ENCODE measurements around the gene FARP2. TPM values are rescaled to one million over a fixed set of nuclear protein-coding genes. Genes with fewer than 3 reads are reported as not detected.

Gene FARP2
- total and polyA plus RNA-seq, 2 of the 4 experiments (the other 2 are of a cell fraction) = 17.1 to 30.8 TPM

DNA sequence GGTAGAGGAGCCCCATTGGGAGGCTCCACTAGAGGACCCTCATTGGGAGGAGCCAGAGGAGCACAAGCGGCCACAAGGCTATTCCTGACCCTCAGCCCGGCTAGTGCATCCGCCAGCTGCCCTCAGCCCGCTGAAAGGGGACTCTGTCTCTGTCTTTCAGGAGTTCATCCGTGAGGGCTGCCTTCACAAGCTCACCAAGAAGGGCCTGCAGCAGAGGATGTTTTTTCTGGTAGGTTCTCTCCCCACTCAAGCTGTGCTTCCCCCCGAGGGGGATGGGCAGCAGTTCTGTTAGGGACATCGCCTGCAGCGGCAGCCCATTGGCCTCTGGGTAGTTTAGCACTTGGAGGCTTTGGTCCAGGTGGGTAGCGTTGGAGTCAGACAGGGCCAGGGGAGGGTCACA, 127.2 kb downstream of the FARP2 start:
- no peak overlapping the region for H4K8ac ChIP-seq (ENCODE audit: low read depth in 2 of 2, low read length in 2 of 2)
- no peaks in the 10 kb centered on the region for H3K79me1 ChIP-seq (ENCODE audit: low read depth in 1 of 2, low read length in 2 of 2)
- ChIA-PET POLR2A (ENCODE audit: unreplicated experiment) (no interaction called here), CTCF (no interaction called here)
- H3K36me3 ChIP-seq (ENCODE audit: control insufficient read depth, insufficient read depth, low read length) = peaks cover 1% of the 10 kb centered on the region; the same call in 1 of the 2 replicates
- H3K4me1 ChIP-seq (ENCODE audit: control insufficient read depth, insufficient read depth, low read length) = no peaks in the 10 kb centered on the region
- peaks cover 8% of the 10 kb centered on the region; the same call in 1 of the 2 replicates for H3K9me1 ChIP-seq (ENCODE audit: insufficient read depth, low read length)
- no peak overlapping the region for H3K4ac ChIP-seq (ENCODE audit: low read depth, low read length)
- no peak for TF ChIP-seq CEBPB (IDR thresholded peaks at IDR 0.05; ENCODE audit: low read depth, low read length)
- TF ChIP-seq NFE2L2 (IDR thresholded peaks at IDR 0.05; ENCODE audit: low read depth, low read length) = no peak
- no peak for TF ChIP-seq RCOR1 (IDR thresholded peaks at IDR 0.05; ENCODE audit: insufficient replicate concordance, low read length)
- no peak for TF ChIP-seq RAD21 (IDR thresholded peaks at IDR 0.05; ENCODE audit: low read length)
- TF ChIP-seq, protein P1, sequence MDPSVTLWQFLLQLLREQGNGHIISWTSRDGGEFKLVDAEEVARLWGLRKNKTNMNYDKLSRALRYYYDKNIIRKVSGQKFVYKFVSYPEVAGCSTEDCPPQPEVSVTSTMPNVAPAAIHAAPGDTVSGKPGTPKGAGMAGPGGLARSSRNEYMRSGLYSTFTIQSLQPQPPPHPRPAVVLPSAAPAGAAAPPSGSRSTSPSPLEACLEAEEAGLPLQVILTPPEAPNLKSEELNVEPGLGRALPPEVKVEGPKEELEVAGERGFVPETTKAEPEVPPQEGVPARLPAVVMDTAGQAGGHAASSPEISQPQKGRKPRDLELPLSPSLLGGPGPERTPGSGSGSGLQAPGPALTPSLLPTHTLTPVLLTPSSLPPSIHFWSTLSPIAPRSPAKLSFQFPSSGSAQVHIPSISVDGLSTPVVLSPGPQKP (IDR thresholded peaks at IDR 0.05; ENCODE audit: borderline replicate concordance, low read depth, low read length) = no peak
- TF ChIP-seq MAZ (IDR thresholded peaks at IDR 0.05; ENCODE audit: borderline replicate concordance, low read depth, low read length) = no peak
- no peak for TF ChIP-seq RFX5 (IDR thresholded peaks at IDR 0.05; ENCODE audit: low read depth, low read length)
- no peak for TF ChIP-seq POLR2A (IDR thresholded peaks at IDR 0.05; ENCODE audit: low read depth, low read length)
- TF ChIP-seq MXI1 (IDR thresholded peaks at IDR 0.05; ENCODE audit: borderline replicate concordance, low read depth, low read length) = no peak
- TF ChIP-seq SMC3 (IDR thresholded peaks at IDR 0.05; ENCODE audit: low read depth, low read length) = no peak
- TF ChIP-seq MAFK (IDR thresholded peaks at IDR 0.05; ENCODE audit: low read depth, low read length) = no peak
- TF ChIP-seq FOS (IDR thresholded peaks at IDR 0.05; ENCODE audit: low read depth, low read length) = no peak
- no peak for TF ChIP-seq BHLHE40 (IDR thresholded peaks at IDR 0.05; ENCODE audit: low read depth, low read length)
- TF ChIP-seq, protein P2, sequence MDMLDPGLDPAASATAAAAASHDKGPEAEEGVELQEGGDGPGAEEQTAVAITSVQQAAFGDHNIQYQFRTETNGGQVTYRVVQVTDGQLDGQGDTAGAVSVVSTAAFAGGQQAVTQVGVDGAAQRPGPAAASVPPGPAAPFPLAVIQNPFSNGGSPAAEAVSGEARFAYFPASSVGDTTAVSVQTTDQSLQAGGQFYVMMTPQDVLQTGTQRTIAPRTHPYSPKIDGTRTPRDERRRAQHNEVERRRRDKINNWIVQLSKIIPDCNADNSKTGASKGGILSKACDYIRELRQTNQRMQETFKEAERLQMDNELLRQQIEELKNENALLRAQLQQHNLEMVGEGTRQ (IDR thresholded peaks at IDR 0.05; ENCODE audit: low read depth, low read length) = no peak
- no peak for TF ChIP-seq CHD1 (IDR thresholded peaks at IDR 0.05; ENCODE audit: low read depth, low read length)
- TF ChIP-seq, protein P3, sequence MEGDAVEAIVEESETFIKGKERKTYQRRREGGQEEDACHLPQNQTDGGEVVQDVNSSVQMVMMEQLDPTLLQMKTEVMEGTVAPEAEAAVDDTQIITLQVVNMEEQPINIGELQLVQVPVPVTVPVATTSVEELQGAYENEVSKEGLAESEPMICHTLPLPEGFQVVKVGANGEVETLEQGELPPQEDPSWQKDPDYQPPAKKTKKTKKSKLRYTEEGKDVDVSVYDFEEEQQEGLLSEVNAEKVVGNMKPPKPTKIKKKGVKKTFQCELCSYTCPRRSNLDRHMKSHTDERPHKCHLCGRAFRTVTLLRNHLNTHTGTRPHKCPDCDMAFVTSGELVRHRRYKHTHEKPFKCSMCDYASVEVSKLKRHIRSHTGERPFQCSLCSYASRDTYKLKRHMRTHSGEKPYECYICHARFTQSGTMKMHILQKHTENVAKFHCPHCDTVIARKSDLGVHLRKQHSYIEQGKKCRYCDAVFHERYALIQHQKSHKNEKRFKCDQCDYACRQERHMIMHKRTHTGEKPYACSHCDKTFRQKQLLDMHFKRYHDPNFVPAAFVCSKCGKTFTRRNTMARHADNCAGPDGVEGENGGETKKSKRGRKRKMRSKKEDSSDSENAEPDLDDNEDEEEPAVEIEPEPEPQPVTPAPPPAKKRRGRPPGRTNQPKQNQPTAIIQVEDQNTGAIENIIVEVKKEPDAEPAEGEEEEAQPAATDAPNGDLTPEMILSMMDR (conservative IDR thresholded peaks at IDR 0.05; ENCODE audit: low read depth, low read length) = no peak
- no peak overlapping the region for H4K5ac ChIP-seq (ENCODE audit: low read depth, low read length)
- H2BK15ac ChIP-seq (ENCODE audit: low read depth, low read length) = no peak overlapping the region
- no peak overlapping the region for H2AK5ac ChIP-seq (ENCODE audit: low read depth, low read length)
- no peak overlapping the region for H2AFZ ChIP-seq (replicated peaks; ENCODE audit: low read length, poor library complexity)
- dilution Hi-C loops (cut with HindIII; ENCODE audit: low sequenced_read_pairs, unreplicated experiment) (no loop called here), in situ Hi-C loops (cut with MboI; ENCODE audit: low sequenced_read_pairs) (no loop called here), intact Hi-C loops (cut with micrococcal nuclease) (no loop called here)
- no peak overlapping the region for H3K27ac ChIP-seq (ENCODE audit: insufficient read depth, low read length)
- H3K9ac ChIP-seq (ENCODE audit: low read depth, low read length) = no peak overlapping the region
- H2BK20ac ChIP-seq (ENCODE audit: low read depth, low read length) = no peak overlapping the region
- DNase-seq = no peak
- 100% methylated on average over 1 of the region's 9 CpGs; no CpG with 5 or more reads in 1 of the 2 experiments for WGBS, 2 experiments (ENCODE audit: extremely low coverage in 2 of 2, insufficient read length in 1 of 2)
- no peaks in the 10 kb centered on the region for H4K20me1 ChIP-seq (ENCODE audit: insufficient read depth, low read length)
- no peak overlapping the region for H2BK5ac ChIP-seq (ENCODE audit: low read depth, low read length, poor library complexity, severe bottlenecking)
- BruUV-seq (replicated peaks) = no TSS peak
- no peak overlapping the region for H3K14ac ChIP-seq (replicated peaks; ENCODE audit: low read depth, low read length)
- no peaks in the 10 kb centered on the region for H3K27me3 ChIP-seq (ENCODE audit: control insufficient read depth, insufficient read depth, low read length)
- no peak overlapping the region for H3K18ac ChIP-seq (ENCODE audit: low read depth, low read length)
- H3K4me3 ChIP-seq (ENCODE audit: insufficient read depth, low read depth, low read length) = no peak overlapping the region
- ATAC-seq (ENCODE audit: low read depth) = no peak
- no peak overlapping the region for H4K91ac ChIP-seq (ENCODE audit: insufficient read depth, low read depth, low read length)
- no peak overlapping the region for H2AK9ac ChIP-seq (replicated peaks; ENCODE audit: low read depth, low read length, poor library complexity)
- H3K4me2 ChIP-seq (ENCODE audit: low read depth, low read length) = no peak overlapping the region
- no peak overlapping the region for H2BK120ac ChIP-seq (ENCODE audit: low read depth, low read length)
- no peak overlapping the region for H3K56ac ChIP-seq (ENCODE audit: extremely low read depth, insufficient read depth, low read length)
- no peak overlapping the region for H3K23ac ChIP-seq (ENCODE audit: low read depth, low read length)
- H3K9me3 ChIP-seq (ENCODE audit: control insufficient read depth, insufficient read depth, low read length) = no peaks in the 10 kb centered on the region

Measured in IMR-90 (cell line).